ENCODE data around the gene IP6K2.
"Not testable (repeated sequence)": the region's sequence is repeated elsewhere in the genome, so short reads cannot be mapped to it uniquely, and the experiment has no call there.

The IP6K2 gene

GRCh38 chr3:48716982-48717746, at the start of gene IP6K2:
TSS of gene IP6K2 (minus strand) at chr3:48717221. CDS start at chr3:48695291, 21,930 bp downstream.
- peak; percentile 99 for DNase-seq

DNA sequence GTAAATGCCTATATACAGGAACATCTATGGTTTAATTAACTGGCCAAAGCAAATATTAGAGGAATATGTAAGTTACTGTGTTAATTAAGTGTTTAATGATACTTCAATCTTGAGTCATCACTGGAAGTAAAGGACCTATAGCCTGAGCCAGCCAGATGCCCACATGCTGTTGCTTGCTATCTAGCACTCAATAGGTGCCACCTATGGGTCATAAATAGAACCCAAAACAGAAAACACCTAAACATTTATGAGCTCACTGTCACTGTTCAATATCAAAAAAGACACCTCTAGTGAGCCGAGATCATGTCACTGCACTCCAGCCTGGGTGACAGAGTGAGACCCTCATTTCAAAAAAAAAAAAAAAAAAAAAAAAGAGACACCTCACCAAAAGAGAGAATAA, 48.4 kb upstream of the IP6K2 start:
- DNase-seq = no peak

- DNase-seq = no peak
Observed at GRCh38 chr3:48762816-48763215, 45.8 kb upstream of the IP6K2 start.

DNA sequence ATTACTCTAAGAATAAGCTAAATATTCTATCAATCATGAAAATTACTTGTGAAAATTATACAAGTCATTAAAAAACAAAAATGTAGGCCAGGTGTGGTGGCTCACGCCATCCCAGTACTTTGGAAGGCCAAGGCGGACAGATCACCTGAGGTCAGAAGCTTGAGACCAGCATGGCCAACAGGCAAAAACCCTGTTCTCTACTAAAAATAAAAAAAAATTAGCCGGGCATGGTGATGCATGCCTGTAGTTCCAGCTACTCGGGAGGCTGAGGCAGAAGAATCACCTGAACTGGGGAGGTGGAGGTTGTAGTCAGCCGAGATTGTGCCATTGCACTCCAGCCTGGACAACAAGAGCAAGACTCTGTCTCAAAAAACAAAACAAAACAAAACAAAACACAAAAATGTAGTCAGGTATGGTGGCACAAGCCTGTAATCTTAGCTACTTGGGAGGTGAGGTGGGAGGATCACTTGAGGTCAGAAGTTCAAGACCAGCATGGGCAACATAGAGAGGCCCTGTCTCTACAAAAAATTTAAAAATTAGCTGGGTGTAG, 43.0 kb upstream of the IP6K2 start:
- DNase-seq = not testable (repeated sequence)

GRCh38 chr3:48759531-48759930, 42.5 kb upstream of the IP6K2 start:
- DNase-seq = not testable (repeated sequence)

- DNase-seq = no peak
Observed at GRCh38 chr3:48759071-48759470, 42.0 kb upstream of the IP6K2 start.

- no peak for DNase-seq
Observed at GRCh38 chr3:48756640-48757039, 39.6 kb upstream of the IP6K2 start.

GRCh38 chr3:48750856-48751255, 33.8 kb upstream of the IP6K2 start:
- no peak for DNase-seq

DNA sequence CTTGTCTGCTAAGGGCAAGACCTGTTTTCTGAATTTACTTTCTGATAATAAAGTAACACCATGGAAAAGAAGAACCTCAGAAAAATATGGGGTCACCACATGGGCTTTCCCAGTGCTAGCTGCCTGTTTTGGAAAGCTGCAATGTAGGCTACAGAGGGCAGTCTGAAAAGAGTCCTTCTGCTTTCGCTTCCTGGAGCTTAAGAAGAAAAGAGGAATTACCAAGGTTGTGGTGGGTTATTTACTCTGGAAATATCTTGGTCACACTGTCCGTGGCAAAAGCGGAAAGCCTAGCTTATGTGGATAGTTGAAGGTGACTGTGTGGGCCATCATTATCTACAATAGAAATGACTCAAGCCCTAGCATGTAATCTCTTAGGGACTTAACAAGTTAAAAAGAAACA, 31.7 kb upstream of the IP6K2 start:
- DNase-seq = no peak

DNA sequence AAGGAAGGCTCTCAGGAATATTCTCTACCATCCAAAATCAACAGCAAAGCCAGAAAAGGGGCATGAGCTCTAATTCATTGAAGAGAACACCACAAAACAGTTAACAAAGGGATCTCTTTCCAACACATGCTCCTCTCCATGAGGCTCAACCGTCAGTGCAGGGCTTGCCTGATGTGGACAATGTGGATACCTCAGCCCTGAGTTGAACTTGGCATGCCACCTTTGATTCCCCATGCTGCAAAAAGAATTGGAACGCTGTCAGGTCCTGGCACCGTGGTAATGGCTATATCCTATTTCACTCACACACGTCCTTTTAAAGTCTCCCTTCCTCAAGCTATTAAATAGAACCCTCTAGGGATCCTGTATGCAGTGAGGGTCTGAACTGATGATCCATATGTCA, 30.7 kb upstream of the IP6K2 start:
- no peak for DNase-seq

- DNase-seq = no peak
Observed at GRCh38 chr3:48747015-48747615, 30.1 kb upstream of the IP6K2 start.

- DNase-seq = no peak
Observed at GRCh38 chr3:48743773-48744172, 26.8 kb upstream of the IP6K2 start.

DNA sequence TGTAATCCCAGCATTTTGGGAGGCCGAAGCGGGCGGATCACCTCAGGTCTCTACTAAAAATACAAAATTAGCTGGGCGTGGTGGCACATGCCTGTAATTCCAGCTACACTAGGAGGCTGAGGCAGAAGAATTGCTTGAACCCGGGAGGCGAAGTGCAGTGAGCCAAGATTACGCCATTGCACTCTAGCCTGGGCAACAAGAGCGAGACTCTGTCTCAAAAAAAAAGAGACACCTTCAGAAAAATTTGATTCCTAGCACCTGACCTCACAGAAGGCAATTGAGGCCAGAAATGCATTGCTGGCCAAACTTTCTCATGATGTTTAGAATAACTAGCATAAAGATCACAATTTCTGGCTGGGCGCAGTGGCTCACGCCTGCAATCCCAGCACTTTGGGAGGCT, 24.2 kb upstream of the IP6K2 start:
- DNase-seq = not testable (repeated sequence)

- DNase-seq = peak; percentile 80
Observed at GRCh38 chr3:48739955-48740823, 23.2 kb upstream of the IP6K2 start.

GRCh38 chr3:48739617-48739954, 22.6 kb upstream of the IP6K2 start:
- DNase-seq = no peak

DNA sequence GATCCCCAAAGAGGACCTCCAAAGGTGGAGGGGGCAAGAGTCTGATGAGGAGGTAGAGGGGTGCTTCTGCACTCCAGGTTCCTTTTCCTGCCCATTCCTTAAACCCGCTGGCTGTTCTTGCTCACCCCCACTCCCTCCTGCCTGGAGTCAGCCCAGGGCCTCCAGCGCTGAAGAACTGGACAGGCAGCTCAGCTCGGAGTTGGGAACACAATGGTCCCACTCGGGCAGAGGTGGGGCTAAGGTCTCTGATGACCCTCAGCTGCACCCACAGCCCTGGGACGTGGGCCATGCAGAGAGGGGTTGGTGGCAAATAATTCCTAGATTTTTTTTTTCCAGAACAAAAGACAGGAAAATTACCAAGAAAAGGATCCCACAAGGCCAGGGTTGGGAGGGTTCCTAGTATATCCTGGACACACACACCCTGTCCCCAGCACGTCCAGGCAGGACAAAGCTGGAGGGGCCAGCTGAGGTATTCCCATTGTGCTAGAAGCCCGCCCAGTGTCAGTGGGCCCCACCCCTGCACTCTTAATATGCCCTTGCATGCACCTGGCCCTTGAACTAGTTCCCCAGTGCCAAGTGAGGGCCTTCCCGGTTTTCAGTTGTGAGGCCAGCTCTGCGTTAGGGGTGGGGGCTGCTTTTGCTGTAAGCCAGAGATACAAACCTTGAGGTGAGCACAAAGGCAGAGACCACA, 22.1 kb upstream of the IP6K2 start:
- no peak for DNase-seq

DNA sequence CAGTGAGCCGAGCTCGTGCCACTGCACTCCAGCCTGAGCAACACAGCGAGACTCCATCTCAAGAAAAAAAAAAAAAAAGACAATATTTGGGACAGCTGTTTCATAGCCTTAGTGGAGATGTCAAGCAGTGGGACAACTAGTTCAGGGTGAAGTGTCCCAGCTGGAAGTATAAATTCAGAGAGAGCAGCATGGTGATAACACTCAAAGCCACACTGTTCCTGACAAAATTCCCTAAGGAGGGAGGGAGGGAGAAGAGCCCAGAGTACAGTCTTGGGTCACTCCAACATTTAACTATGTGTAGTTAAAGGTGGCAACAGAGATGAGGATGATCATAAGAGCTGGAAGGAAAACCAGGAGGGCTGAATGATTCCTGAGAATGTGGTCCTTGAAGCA, 21.1 kb upstream of the IP6K2 start:
- no peak for DNase-seq

GRCh38 chr3:48735075-48735767, 18.2 kb upstream of the IP6K2 start:
- peak; percentile 58 for DNase-seq

GRCh38 chr3:48734541-48734940, 17.5 kb upstream of the IP6K2 start:
- not testable (repeated sequence) for DNase-seq

DNA sequence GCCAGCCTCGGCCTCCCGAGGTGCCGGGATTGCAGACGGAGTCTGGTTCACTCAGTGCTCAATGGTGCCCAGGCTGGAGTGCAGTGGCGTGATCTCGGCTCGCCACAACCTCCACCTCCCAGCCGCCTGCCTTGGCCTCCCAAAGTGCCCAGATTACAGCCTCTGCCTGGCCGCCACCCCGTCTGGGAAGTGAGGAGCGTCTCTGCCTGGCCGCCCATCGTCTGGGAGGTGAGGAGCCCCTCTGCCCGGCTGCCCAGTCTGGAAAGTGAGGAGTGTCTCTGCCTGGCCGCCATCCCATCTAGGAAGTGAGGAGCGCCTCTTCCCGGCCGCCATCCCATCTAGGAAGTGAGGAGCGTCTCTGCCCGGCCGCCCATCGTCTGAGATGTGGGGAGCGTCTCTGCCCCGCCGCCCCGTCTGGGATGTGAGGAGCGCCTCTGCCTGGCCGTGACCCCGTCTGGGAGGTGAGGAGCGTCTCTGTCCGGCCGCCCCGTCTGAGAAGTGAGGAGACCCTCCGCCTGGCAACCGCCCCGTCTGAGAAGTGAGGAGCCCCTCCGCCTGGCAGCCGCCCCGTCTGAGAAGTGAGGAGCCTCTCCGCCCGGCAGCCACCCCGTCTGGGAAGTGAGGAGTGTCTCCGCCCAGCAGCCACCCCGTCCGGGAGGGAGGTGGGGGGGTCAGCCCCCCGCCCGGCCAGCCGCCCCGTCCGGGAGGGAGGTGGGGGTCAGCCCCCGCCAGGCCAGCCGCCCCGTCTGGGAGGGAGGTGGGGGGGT, 16.9 kb upstream of the IP6K2 start:
- not testable (repeated sequence) for DNase-seq

DNA sequence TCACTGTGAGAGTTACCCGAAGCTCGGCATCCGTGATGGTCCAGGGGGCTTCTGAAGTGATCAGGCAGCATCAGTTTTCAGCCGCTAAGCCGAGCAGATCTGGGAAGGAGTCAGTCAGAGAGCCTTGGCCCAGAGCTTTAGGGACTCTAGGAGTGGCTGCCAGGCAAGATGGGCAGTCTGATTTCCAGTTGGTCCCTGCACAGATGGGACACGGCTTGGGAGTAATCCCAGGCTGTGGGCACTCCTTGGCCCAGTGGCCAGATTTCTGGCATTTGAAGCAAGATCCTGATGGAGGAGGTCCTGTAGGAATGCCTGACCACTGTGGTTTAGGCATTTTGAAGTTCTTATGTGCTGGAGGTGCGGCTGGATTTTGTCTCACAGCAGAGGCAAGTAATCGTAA, 10.5 kb upstream of the IP6K2 start:
- no peak for DNase-seq
